NCI-H774 (cell line): ENCODE data around the gene C1orf74.

Source experiments
- DNase-seq: peaks from one replicate; lab custom pipeline; 2025; lab: John Stamatoyannopoulos, UW

C1orf74 gene

DNA sequence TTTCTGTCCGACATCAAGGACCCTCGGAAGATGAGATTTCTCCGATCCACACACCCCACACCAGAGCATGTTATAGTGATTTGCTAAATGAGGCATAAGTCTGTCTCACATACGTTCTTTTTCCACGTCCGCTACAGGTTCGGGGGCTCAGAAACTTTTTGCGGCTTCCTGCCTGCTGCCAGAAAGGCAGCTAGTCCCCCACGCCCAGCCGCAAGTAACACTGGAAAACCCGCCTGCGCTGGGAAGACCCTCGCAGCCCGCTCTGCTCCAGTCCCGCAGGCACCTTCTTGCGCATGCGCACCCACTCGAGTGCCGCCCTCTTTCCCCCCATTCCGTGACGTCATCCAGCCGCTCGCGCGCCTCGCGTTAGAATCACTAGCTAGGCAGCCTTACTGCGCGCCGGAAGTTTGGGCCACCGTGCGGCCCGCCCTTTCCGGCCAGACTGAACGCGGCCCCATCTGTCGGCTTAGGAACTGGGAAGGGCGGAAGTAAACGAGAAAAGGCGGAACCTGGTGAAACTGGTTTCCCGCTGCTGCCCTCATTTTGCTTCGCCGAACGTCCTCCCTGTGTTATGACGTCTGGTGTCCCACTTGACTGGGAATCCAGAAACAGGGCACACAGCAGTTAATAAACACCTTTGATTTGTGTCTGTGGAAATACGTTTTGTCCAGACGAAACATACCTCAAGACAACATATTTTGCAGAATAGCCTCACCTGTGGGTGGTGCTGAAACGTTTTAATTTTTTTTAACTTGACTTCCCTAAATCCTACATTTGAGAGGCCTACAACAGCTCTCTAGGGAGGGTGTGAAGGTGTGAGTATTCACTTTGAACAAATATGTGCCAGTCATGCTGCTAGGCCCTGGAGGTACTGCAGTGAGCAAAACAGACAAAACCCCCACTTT, at the start of gene C1orf74:
TSS of gene C1orf74 (minus strand) at position 295 of the 905 bp plus-strand sequence. CDS start 925 bp downstream, outside the sequence.
- DNase-seq: peak; percentile 98

- DNase-seq: no peak
Measured at GRCh38 chr1:209831615-209832014, 47.3 kb upstream of the C1orf74 start.

DNA sequence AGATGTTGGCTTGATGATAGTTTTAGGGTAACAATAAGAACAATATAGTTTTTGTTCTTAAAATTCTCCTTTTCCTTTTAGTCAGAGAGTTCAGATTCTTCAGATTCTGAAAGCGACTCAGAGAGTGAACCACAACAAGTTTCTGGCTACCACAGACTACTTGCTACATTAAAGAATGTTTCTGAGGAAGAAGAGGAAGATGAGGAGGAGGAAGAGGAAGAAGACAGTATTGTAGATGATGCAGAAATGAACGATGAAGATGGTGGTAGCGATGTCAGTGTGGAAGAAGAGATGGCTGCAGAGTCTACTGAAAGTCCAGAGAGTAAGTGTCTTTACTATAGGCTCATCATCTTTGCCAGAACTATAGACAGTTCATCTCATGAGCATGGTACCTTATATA, 46.4 kb upstream of the C1orf74 start:
- DNase-seq: no peak

- no peak for DNase-seq
Measured at GRCh38 chr1:209829716-209830115, 45.4 kb upstream of the C1orf74 start.

GRCh38 chr1:209827384-209828262, 43.3 kb upstream of the C1orf74 start, which contains the start of gene UTP25:
Gene UTP25 (plus strand): TSS chr1:209827972. CDS start chr1:209828064, 92 bp downstream.
- DNase-seq: peak; percentile 95

DNA sequence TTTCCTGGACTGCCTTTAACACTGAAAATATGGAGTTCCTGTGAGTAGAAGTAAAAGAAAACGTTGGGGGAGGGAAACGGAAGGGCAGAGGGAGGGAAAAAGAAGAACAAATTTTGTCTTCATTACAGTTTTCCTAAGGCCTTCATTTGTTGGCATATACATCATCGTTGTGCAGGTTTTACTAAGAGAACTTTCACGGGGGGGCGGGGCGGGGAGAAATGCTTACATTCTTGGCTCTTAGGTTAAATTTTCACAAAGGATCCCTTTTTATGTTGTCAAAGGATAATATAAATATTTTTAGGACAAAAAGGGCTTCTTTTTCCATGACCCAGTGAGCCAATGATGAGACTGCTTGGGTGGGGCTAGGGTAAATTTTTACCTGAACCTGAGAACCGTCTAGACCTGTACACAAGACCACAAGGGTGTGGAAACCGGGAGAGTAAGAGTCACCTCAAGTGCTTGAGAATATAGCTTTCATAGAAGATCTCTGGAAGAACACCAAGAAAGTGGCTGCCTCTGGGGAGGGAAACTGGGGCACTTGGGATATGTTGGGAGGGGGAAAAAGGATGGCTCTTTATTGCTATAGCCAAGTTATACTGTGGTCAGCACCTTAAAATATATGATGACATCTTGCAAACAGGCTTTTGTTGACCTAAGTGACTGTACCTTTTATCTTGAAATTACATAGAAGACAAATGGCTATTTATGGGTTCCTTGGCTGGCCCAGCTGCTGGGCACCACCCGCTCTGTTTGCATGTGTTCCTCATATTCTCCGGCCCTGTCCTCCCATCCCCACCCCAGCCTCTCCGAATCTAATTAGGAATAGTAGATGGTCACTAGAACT, 41.5 kb upstream of the C1orf74 start:
- no peak for DNase-seq

GRCh38 chr1:209823143-209824041, 39.0 kb upstream of the C1orf74 start:
- DNase-seq: peak; percentile 28

GRCh38 chr1:209822706-209823105, 38.3 kb upstream of the C1orf74 start:
- DNase-seq: no peak

GRCh38 chr1:209820986-209821385, 36.6 kb upstream of the C1orf74 start:
- no peak for DNase-seq

DNA sequence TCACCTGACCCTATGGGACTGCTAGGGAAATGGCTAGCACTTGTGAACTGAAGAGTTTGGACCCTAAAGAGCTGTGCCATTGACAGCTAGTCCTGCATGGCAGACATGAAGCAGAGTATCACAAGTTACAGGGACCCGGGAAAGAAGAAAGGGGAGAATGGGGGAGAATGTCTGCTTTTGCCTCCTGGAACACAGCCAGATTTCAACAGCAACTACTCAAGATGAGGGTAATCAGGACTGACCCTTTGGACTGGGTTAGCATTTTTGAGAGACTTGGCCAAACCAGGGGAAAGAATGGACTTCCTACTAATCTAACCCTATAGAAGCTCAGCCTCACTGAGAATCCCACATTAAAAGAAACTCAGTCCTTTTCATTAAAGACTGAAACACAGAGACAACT, 34.7 kb upstream of the C1orf74 start:
- DNase-seq: no peak

DNA sequence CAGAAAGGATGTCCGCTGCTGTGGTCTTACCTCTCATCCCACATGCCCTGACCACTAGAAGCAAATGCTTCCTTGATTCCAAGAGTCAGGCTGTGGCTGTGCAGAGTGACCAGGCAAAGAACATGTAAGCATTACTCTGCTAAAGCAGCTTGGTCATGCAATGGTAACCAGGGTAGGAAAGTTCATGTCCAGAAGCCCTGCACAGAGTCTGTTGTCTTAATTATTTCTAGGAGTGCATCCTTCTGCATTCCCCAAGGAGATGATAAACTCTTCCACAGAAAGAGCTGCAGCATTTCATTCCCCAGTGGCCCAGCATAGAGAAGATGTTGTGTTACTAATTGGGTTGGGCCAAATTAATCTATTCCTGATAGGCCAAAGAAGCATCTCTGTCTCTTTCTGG, 33.3 kb upstream of the C1orf74 start:
- no peak for DNase-seq

DNA sequence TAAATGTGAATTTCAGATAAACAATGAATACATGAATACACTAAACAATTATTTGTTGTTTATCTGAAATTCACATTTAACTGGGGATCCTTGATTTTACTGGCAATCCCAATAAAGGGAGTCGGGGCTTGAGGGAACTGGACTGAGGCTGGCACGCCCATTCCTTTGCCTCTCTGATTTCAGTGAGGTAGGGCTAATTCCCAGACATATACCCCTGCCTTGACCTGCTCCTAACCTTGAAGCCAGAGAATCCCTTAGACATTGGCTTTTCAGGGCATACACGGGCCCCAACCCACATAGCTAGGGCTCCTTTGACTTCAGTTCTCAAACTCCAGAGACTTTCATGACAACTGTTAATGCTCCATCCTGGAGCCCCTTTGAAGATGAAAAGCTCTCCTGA, 32.6 kb upstream of the C1orf74 start:
- DNase-seq: no peak

GRCh38 chr1:209815931-209816341, 31.6 kb upstream of the C1orf74 start:
- no peak for DNase-seq

DNA sequence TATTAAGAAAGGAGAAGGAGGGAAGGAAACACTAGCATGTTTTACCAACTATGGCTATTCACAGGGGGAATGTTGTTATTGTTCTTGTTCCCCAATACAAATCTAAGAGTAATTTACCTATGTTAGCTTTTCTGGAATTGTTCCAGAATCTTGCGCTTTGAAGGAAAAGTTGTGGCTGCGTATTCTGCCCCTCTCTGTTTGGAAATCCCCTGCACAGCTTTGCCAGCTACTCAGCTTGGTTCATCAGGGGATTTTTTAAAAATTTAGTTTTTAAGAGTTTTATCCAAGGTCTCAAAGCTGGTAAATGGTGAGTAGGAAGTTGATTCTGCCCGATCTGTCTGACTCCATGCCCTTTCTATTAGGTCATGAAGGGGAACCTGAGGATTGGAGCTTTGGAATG, 31.1 kb upstream of the C1orf74 start:
- no peak for DNase-seq

DNA sequence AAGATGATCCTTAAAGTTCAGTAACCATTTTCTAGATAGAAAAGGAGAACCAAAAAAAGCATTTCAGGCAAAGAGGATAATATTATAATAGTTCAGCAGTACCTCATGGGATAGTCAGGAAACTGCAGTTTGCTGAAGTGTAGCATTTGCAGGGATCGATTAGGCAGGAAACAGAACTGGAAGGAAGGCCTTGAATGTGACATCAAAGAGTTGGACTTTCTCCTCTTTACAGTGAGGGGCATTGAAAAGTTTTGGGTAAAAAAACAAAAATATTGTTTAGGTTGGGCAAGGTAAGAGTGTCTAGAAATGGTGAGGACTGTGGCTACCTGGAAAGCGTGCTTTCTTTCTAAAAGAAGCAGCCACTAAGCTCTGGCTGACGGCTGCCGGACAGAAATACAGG, 29.5 kb upstream of the C1orf74 start:
- no peak for DNase-seq

DNA sequence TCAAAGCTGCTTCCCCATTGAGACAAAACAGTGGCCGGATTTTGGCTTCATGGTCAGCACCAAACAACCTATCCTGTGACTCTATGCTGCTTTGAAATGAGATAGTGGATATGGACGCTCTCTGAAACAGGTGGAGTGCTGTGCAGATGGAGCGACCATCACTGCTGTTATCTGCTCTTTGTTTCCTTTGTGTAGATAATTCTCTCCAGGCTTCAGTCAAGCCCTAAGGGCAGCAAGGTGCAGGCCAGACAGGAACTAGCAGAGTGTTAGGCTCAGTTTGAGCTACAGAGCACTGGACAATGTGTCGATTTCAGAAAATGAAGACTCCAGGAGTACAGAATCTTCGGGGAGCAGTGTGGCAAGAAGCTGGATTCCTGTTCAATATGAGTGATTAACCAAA, 26.4 kb upstream of the C1orf74 start:
- DNase-seq: no peak

DNA sequence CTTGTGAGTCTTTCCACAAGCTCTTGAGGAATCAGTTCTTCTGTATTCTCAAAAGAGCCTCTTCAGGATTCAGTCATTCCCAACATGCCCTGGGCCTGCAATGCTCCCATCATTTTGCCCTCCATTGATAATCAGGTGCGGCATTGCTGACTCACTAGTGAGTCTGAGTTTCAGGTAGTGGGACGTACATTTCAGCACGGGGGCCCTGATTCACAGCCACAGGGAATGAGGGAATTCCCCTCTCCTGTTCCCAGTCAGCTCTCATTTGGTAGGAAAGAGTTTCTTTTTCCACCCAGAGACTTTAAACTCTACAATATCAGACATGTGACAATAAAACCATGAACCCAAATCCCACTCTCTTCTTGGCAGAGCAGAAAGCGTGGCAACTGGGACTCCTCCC, 25.3 kb upstream of the C1orf74 start:
- DNase-seq: no peak

- DNase-seq: peak; percentile 25
Measured at GRCh38 chr1:209808059-209808581, 23.8 kb upstream of the C1orf74 start.

- DNase-seq: no peak
Measured at GRCh38 chr1:209807509-209807908, 23.1 kb upstream of the C1orf74 start.
